Measurements from ENCODE around the gene XXYLT1. TPM values are rescaled to one million over a fixed set of nuclear protein-coding genes. Genes with fewer than 3 reads are reported as not detected.
A peak's percentile ranks its signal among the peaks of the same experiment; 100 is the strongest.

XXYLT1 gene
- total and polyA plus RNA-seq, 9 of the 15 experiments (the other 6 are each of a cell fraction or from before 2014, with no cell fraction given), result 1.9 to 18.9 (median 15.0) TPM

DNA sequence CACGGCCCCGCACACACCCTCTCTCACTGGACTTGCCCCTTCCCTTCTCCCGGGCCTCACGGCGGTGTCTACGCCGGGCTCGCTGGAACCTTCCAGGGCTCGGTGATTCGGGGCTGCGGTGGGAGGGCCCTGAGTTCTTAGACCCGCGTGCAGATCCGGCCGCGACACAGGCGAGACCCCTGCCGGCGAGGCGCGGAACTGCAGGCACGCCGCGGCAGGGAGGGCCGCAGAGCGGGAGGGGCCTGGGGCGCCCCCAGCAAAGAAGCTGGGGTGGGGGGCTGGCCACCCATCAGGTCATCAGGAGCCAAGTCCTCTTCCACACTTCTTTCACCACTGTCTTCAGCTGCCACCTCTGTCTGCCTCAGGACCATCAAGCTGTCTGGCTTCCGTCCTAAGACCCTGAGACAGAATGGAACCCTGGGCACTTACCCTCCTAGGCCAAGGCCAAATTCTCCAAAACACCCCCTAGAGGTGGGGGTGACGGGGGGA is 164.5 kb downstream of the XXYLT1 start (continued):
- 0 out of 4 replicates have a peak, but pooled peaks of 1 of the 2 experiments have one; percentile 43 for TF ChIP-seq FOXA3 (CRISPR knock-in tag; conservative IDR thresholded peaks at IDR 0.05 in 1 of 2, IDR thresholded peaks at IDR 0.05 in 1 of 2)
- TF ChIP-seq PRMT5 (CRISPR knock-in tag; IDR thresholded peaks at IDR 0.05), result no peak
- TF ChIP-seq ATF7 (IDR thresholded peaks at IDR 0.05), result peak; percentile 21; the same call in 1 of the 2 replicates
- no peak for TF ChIP-seq PHF8 (IDR thresholded peaks at IDR 0.05; ENCODE audit: borderline replicate concordance, low read length)
- TF ChIP-seq FIP1L1 (IDR thresholded peaks at IDR 0.05; ENCODE audit: low read depth, low read length, poor library complexity, severe bottlenecking), result peak; percentile 34
- TF ChIP-seq POLR3A (IDR thresholded peaks at IDR 0.05; ENCODE audit: borderline replicate concordance, extremely low read depth, insufficient read depth, insufficient read length), result no peak
- TF ChIP-seq JUN (IDR thresholded peaks at IDR 0.05; ENCODE audit: borderline replicate concordance, low read depth, low read length), result 0 out of 2 replicates have a peak, but pooled peaks have one; percentile 28
- TF ChIP-seq JUN (CRISPR knock-in tag; IDR thresholded peaks at IDR 0.05; ENCODE audit: borderline replicate concordance), result no peak
- 0 out of 4 replicates have a peak, but pooled peaks of 1 of the 2 experiments have one; percentile 48 for TF ChIP-seq TEAD1 (CRISPR knock-in tag; IDR thresholded peaks at IDR 0.05)
- TF ChIP-seq, protein P1, sequence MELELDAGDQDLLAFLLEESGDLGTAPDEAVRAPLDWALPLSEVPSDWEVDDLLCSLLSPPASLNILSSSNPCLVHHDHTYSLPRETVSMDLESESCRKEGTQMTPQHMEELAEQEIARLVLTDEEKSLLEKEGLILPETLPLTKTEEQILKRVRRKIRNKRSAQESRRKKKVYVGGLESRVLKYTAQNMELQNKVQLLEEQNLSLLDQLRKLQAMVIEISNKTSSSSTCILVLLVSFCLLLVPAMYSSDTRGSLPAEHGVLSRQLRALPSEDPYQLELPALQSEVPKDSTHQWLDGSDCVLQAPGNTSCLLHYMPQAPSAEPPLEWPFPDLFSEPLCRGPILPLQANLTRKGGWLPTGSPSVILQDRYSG (tag; conservative IDR thresholded peaks at IDR 0.05; ENCODE audit: low read depth), result no peak
- TF ChIP-seq, protein P2, sequence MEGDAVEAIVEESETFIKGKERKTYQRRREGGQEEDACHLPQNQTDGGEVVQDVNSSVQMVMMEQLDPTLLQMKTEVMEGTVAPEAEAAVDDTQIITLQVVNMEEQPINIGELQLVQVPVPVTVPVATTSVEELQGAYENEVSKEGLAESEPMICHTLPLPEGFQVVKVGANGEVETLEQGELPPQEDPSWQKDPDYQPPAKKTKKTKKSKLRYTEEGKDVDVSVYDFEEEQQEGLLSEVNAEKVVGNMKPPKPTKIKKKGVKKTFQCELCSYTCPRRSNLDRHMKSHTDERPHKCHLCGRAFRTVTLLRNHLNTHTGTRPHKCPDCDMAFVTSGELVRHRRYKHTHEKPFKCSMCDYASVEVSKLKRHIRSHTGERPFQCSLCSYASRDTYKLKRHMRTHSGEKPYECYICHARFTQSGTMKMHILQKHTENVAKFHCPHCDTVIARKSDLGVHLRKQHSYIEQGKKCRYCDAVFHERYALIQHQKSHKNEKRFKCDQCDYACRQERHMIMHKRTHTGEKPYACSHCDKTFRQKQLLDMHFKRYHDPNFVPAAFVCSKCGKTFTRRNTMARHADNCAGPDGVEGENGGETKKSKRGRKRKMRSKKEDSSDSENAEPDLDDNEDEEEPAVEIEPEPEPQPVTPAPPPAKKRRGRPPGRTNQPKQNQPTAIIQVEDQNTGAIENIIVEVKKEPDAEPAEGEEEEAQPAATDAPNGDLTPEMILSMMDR (IDR thresholded peaks at IDR 0.05 in 2 of 3, conservative IDR thresholded peaks at IDR 0.05 in 1 of 3; ENCODE audit: insufficient read depth in 2 of 3, low read depth in 1 of 3, low read length in 3 of 3), result peak; percentile 85 to 89 (median 88)
- TF ChIP-seq CREB1 (IDR thresholded peaks at IDR 0.05), result no peak
- TF ChIP-seq CREB1 (CRISPR knock-in tag; IDR thresholded peaks at IDR 0.05), result no peak; the same call in 1 of the 2 replicates
- no peak for TF ChIP-seq ZNF445 (CRISPR knock-in tag; IDR thresholded peaks at IDR 0.05; ENCODE audit: low read depth)
- TF ChIP-seq, protein P3, sequence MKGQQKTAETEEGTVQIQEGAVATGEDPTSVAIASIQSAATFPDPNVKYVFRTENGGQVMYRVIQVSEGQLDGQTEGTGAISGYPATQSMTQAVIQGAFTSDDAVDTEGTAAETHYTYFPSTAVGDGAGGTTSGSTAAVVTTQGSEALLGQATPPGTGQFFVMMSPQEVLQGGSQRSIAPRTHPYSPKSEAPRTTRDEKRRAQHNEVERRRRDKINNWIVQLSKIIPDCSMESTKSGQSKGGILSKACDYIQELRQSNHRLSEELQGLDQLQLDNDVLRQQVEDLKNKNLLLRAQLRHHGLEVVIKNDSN (CRISPR knock-in tag; IDR thresholded peaks at IDR 0.05), result 0 out of 2 replicates have a peak, but pooled peaks have one; percentile 16
- TF ChIP-seq CXXC5 (CRISPR knock-in tag; IDR thresholded peaks at IDR 0.05), result peak; percentile 46; the same call in 1 of the 2 replicates
- peak; percentile 45; the same call in 1 of the 2 replicates for TF ChIP-seq MYC (IDR thresholded peaks at IDR 0.05; ENCODE audit: low read depth, low read length)
- no peak for TF ChIP-seq MYC (CRISPR knock-in tag; IDR thresholded peaks at IDR 0.05; ENCODE audit: borderline replicate concordance, low read depth)
- no peak for TF ChIP-seq ZNF384 (IDR thresholded peaks at IDR 0.05; ENCODE audit: low read depth, low read length)
- TF ChIP-seq NFIC (IDR thresholded peaks at IDR 0.05), result no peak
- TF ChIP-seq SIX5 (IDR thresholded peaks at IDR 0.05; ENCODE audit: borderline replicate concordance in 1 of 2, insufficient read depth in 1 of 2, low read depth in 1 of 2, low read length in 2 of 2), result 0 out of 4 replicates have a peak, but pooled peaks of 1 of the 2 experiments have one; percentile 1
- peak; percentile 35; the same call in 1 of the 2 replicates for TF ChIP-seq RBFOX2 (IDR thresholded peaks at IDR 0.05; ENCODE audit: low read depth, low read length)
- TF ChIP-seq MTA3 (IDR thresholded peaks at IDR 0.05; ENCODE audit: borderline replicate concordance), result no peak

All from K562 (cell line).